ENCODE results near the gene INO80B.
"Not testable (repeated sequence)": the region's sequence is repeated elsewhere in the genome, so short reads cannot be mapped to it uniquely, and the experiment has no call there.

Gene INO80B

DNA sequence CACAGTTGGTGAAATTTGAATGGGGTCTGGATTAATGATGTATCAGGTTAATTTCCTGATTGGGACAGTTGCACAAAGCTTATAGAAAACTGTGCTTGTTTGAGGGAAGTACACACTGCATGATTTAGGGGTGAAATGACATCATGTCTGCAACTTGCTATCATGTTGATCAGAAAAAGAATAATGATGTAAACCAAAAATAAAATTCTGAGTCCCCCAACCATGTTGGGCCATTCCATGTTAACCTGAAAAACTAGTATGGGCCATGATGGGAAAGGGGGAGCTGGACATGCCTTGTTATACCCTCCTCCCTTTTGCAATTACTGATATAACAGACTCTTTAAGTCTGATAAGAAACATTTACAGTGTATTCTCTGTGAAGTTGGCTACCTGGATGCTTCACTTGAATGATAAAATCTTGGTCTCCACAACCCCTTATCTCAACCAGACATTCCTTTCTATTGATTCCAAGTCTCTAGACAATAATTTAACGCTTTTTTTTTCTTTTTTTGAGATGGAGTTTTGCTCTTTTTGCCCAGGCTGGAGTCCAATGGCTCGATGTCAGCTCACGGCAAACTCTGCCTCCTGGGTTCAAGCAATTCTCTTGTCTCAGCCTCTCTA is 4.2 kb upstream of the INO80B start:
- no peak for DNase-seq

DNA sequence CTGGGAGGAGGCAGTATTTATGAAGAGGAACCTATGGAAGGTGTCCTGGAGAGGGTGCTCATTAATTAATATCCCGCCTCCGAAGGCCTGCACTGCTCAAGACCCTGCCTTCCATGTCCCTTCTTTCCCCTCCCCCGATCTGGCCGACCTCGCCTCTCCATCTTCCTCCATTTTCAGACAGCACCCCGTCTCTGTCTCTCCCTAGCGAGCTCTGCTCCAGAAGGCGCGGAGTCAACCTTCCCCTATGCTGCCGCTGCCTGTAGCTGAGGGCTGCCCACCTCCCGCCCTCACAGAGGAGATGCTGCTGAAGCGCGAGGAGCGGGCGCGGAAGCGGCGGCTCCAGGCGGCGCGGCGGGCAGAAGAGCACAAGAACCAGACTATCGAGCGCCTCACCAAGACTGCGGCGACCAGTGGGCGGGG is 2.3 kb downstream of the INO80B start:
- DNase-seq, result no peak

DNA sequence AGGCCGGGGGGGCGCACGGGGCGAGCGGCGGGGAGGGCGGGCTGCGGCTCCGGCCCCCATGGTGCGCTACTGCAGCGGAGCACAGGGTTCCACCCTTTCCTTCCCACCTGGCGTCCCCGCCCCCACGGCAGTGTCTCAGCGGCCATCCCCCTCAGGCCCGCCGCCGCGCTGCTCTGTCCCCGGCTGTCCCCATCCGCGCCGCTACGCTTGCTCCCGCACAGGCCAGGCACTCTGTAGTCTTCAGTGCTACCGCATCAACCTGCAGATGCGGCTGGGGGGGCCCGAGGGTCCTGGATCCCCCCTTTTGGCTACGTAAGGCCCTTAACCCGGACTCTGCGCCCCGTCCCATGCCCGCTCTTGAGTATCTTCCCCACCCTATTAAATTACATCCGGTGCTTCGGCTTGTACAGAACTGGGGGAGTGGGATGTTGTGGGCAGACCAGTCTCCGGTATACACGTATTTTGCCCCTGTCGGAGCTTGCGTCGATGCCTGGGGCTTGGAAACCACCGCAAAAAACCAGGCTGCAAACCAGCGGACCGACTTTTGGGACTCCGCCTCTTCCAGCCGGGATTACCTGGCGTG is 2.8 kb downstream of the INO80B start:
- peak; percentile 75 for DNase-seq

DNA sequence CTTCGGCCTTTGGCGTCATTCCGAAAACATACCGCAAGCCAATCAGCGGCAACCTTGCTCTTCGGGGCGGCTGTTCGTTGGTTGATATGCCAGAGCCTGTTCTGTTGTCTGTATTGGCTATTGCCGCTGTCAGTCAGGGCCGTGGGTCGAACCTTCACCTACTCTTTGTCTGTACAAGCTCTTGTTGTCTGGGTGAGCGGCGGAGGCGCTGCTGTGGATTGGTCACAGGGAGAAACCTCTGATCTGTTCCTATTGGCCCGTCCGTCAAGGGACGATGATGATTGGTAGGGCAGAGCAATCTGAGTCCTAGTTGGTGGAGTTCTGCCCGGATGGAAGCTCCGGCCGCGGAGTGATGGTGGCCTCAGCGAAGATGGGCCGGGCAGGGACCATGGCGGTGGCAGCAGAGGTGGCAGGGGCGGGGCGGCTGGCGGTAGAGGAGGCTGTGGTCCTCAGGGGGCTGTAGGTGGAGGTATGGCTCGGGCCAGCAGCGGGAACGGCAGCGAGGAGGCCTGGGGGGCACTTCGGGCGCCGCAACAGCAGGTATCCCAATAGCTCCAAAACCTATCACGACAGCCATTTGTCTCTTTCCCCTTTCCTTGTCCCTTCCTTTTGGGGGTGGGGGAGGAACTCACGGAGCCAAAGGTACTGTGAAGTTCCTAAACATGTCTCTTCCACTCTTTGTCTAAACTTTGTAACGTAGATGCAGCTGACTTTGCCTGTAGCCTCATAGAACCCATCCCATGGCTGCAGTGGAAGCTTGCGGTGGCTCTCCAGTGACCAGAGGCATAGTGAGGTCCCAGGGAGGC is 3.4 kb downstream of the INO80B start, which contains the start of gene WBP1:
Gene WBP1 (plus strand): TSS at position 307 of the 806 bp plus-strand sequence. CDS start 165 bp downstream, at position 472.
- peak; percentile 99 for DNase-seq

DNA sequence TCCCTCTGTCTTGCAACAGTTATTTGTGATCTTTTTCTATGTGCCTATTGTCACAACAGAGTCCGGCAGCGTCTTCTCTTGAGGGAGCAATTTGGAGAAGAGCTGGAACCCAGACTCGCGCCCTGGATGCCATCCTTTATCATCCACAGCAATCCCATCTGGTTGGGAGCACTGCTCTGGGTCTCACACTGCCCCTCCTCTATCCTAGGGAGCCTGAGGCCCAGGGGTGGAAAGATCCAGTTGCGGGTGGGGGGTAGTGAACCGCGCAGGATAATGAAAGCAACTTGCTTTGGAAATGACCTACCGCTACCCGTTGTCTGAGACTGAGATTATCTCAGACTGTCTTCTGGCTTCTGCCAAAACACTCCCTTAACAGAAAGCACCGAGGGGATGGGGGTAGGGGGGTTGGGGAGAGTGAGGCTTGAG is 4.1 kb downstream of the INO80B start:
- DNase-seq, result peak; percentile 36

DNA sequence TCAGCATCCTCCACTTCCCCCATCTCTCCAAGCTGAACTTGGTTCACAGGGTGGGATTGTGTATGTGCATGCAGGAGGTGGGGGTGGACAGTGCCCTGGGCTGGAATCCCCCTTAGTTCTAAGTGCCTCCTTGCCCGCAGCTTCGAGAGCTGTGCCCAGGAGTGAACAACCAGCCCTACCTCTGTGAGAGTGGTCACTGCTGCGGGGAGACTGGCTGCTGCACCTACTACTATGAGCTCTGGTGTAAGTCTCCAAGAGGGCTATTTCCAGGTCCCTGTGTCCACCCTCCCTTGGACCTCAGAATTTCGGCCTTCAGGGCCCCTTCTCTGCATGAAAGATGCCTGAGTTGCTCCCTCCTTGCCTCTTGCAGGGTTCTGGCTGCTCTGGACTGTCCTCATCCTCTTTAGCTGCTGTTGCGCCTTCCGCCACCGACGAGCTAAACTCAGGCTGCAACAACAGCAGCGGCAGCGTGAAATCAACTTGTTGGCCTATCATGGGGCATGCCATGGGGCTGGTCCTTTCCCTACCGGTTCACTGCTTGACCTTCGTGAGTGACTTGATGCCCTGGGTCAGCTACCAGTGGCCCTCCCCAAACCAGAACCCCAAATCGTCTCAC is 4.7 kb downstream of the INO80B start:
- peak; percentile 2 for DNase-seq

DNA sequence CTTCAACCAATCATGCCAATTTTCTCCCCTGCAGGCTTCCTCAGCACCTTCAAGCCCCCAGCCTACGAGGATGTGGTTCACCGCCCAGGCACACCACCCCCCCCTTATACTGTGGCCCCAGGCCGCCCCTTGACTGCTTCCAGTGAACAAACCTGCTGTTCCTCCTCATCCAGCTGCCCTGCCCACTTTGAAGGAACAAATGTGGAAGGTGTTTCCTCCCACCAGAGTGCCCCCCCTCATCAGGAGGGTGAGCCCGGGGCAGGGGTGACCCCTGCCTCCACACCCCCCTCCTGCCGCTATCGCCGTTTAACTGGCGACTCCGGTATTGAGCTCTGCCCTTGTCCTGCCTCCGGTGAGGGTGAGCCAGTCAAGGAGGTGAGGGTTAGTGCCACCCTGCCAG is 5.3 kb downstream of the INO80B start:
- DNase-seq, result not testable (repeated sequence)

DNA sequence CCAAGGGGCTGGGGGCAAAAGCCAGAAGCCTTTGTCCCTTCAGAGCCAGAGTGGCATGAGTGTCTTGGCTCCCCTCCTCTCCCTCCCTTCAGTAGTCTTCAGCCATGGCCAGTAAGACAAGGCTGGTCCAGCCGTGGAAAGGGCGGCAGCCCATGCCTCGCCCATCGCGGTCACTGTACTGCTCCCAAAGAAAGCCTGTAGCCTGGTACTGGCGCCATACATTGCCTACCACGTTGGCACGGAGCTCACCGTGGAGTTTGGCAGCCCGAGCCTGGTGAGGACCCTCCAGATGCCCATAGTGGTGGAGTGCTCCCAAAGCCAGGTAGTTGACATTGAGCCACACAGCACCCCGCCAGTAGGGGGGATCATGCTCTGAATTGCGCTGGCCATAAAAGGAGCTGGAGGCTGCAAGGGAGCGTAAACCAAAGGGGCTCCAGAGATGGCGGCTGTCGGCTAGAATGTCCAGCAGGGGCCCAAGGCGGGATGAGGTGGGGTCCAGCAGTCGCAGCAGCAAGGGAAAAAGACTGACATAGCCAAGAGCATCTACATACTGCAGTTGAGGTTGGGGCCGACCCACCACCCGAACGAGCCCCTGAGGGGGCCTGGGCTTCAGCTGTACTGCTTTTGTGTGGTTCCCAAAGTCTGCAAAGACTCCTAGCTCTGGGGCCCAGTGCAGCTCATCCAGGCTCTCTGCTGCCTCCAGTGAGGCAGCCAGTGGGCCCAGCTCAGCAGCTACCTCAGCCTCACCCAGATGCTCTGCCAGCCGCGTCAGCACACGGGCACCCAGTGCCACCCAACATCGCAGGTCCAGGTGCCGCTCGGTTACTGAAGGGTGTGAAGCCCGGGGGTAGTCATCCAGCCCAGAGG is 6.5 kb downstream of the INO80B start:
- peak; percentile 53 for DNase-seq

DNA sequence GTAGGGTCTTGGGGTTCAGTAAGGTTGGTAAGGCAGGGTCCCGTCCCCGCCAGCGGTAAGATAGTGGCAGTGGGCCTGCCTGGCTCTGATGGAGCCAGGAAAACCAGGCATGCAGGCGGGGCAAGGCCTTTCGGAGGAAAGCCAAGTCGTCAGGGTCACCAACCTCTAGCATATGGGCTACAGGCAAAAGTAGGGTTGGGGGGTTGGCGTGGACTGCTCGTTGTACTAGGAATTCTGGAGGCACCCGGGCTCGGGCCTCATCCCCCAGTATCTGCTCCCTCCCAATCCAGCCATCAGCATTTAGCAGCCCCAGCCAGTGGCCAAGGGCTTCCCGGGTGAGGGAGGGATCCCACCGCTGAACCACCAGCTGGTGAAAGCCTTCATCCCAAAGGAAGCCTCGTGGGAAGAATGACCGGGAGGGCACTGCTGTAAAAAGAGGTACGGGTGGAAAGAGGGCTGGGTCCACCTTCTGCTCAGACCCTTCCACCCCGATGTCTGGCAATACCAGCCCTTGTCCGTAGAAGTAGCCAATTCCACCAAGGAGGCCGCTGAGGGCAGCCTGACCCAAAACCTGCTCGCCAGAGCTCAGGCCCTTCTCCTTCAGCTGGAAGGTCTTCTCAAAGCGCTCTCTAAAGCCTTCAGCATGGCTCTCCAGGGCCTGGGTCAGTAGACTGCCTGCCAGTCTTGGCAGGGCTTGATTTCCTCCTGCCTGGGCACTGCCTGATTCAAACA is 7.3 kb downstream of the INO80B start:
- no peak for DNase-seq

DNA sequence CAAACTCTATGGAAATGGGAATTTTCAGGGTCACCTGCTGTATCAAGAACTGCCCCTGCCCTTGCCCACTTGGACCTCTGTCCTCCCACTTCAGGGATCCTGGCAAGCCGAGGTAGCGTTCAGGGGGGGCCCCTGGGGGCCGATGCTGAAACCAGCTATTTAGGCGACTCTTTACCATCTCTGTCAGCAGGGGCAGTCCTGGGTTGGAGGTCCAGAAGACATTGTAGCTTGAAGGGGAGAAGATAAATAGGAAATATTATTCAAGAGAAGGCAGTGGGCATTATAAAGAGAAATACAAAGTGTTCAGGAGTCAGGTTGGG is 7.9 kb downstream of the INO80B start:
- no peak for DNase-seq

DNA sequence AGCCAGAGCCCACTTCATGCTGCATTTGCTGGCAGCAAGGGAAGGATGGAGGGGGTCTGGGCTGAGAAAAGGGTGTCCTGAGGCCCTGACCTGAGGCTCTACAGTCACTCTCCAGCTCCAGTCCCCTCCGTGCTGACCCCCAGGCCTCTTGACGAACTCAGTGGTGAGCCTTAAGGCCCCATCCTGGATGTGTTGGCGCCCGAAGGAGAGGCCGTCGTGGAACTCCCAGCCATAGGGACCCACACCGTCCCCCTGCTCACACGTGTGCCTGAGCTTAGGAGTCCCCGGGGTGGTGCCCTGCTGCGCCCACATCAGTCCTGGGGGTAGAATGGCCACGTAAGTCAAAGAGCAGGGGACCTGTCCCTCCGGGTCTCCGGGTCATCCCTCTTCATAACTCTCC is 9.5 kb downstream of the INO80B start:
- no peak for DNase-seq

DNA sequence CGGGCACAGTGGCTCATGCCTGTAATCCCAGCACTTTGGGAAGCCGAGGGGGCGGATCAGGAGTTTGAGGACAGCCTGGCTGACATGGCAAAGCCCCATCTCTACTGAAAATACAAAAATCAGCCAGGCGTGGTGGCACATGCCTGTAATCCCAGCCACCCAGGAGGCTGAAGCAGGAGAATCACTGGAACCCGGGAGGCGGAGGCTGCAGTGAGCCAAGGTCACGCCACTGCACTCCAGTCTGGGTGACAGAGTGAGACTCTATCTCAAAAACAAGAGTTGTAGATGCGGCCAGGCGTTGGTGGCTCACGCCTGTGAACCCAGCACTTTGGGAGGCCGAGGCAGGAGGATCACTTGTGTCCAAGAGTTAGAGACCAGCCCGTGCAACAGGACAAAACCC is 15.9 kb downstream of the INO80B start:
- DNase-seq, result not testable (repeated sequence)

DNA sequence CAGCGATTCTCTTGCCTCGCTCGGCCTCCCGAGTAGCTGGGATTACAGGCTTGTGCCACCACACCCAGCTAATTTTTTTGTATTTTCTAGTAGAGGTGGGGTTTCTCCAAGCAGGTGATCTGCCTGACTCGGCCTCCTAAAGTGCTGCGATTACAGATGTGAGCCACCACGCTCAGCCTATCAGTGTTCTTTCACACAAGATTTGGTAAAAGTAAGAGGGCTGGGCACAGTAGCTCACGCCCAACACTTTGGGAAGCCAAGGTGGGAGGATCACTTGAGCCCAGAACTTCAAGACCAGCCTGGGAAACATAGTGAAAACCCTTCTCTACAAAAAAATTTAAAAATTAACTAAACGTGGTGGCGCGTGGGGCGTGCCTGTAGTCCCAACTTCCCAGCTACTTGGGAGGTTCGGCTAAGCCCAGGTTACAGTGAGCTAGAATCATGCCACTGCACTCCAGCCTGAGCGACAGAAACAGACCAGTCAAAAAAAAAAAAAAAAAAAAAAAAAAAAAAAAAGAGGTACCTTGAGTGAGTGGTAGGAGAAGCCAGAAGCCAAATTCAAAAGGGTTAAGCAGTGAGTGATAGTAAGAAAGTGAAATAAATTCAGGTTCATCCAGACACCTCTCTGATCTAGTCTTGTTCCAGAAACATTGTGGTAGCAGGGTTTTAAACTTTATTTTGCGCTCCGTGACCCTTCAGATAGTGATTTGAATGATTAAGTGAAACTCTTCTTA is 16.6 kb downstream of the INO80B start:
- DNase-seq, result no peak

DNA sequence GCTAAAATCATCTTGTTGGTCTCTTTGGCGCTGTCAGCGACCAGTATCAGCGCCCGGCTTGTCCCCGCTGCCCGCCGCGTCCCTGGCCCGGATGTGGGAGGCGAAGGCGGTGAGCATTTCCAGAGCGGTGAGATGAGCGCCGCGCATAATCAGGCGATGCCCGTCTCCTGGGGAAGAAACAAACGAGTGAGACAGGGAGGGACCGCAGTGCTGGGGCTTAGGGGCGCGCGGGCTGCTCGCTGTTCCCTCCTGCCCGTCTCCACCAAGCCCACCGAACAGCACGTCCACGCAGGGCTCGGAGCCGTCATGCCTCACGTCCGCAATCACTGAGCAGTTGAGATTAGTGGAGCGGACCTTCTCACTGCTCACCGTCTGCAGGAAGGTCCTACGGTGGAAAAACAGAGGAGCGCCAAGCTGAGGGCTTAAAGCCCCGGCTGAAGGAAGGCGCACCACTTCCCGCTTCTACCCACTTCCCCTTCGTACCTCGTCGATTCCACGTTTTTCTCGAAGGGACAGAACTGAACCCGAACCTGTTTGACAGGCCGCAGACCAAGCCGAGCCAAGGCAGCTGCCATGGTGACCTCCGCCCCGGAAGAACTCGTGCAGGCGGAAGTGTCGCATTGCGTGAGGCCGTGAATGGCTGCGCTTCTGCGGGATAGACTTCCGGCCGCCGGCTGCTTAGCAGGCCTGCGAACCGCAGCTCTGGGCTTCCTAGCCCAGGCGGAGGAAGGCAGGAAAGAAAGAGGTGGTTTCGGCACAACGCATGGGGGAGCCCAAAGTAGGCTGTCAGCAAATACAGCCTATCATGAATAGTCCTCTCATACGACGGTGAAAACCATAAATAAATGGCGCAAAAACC is 17.4 kb downstream of the INO80B start, which contains the start of gene MRPL53:
Gene MRPL53 (minus strand): TSS at position 595 of the 859 bp plus-strand sequence. CDS start 20 bp downstream, at position 575.
- peak; percentile 97 for DNase-seq

DNA sequence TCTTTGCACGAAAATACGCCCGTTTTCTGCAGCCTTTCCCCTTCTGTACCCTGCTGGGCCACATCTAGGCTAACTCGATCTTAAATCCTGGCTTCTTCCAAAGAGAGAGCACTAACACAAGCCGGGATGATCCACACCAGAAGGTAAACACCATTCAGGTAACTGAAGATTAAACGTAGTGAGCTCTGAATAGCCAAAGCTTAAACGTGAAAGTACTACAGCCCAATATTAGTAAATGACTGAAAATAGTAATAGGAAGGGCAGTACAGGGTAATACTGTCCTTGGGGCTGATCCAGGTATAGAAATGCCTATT is 18.0 kb downstream of the INO80B start:
- DNase-seq, result no peak

DNA sequence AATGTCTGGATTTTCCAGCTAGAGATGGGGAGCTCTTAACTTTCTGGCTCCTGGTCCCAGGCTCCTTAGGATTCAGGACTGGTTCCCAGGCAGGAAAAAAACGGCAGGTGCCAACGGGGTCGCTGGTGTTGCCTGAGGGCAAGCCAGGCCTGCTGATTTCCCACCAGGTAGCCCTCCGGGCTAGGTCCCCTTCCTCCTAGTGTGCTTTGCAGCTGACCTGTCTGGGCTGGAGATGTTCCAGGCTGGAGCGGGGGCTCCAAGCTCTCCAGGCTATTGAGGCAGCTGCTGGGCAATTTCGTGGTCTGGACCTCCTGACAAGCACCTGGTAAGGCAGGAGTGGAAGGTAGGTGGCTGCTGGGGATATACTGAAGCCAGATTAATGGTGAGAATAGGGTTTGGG is 19.6 kb downstream of the INO80B start:
- no peak for DNase-seq

DNA sequence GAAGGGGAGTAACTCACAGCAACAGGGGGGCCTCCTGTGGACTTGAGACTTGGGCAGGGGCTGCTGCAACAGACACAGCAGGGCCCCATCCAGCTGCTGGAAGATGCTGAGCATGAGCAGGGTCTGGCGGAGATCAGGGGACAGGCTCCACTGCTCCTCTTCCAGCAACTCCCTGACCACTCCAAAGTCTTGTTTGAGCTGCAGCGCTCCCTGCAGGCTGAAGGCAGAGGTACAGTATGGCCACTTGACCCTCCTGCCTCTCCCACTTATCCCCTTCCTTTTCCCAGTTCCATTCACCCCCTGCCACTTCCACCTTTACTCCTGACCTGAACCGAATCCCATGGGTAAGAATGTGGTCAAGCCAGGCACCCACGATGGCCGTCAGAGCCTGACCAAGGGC is 20.0 kb downstream of the INO80B start:
- DNase-seq, result no peak

DNA sequence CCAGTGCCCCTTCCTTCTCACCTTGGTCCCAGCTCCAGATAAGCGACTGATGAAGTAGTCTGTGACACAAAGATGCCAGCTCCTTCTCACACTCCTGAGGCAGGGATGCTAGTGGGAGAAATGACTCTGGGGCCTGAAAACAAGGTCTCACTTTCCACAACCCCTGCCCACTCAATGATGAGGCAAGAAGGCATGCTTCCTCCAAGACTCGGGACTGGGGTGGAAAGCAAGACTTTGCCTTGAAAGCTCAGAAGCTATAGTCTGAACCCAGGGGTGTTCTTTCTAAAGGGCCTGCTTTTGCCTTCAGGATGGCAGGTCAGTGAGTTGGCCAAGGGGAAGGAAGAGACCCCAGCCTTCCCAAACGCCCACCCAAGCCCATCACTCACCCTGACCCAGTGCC is 26.5 kb downstream of the INO80B start:
- no peak for DNase-seq

DNA sequence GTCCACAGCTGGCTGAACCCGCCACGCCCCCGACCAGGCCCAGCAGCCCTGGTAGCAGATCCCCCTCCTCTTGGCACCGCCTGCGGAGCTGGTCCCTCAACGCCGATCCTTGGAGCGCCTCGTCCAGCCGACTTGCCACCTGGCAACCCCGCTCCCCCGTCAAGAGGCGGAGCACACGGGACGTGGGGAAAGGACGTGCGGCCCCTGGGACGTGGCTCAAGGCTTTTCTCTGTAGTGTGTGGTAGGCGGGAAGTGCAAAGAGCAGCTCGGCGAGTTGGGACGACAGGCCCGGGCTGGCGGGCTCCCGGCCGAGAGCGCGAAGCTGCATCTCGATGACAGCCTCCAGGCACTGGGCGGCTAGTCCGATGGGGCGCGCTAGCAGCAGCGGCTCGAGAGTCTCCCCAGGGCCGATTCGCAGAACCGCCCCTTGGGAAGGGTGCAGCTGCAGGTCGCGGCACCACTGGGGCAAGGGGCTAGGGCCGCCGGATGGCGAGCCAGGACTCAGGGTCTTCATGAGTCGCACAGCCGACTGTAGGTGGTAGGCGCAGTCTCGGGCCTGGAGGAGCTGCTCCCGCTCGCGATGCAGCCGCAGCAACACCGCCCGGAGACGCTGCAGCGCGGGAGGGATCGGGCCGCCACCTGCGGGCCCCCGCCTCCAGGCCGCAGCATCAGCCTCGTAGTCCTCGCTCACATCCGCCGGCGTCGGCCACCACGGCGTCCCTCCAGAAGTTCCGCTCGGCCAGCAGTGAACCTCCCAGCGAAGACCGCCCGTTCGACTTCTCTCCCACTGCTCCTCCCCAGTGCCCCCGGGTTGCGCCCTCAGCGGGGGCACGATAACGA is 27.3 kb downstream of the INO80B start:
- peak; percentile 73 for DNase-seq
